Measurements from ENCODE around the gene PTAR1.
"Not testable (repeated sequence)": the region's sequence is repeated elsewhere in the genome, so short reads cannot be mapped to it uniquely, and the experiment has no call there.

PTAR1 gene

DNA sequence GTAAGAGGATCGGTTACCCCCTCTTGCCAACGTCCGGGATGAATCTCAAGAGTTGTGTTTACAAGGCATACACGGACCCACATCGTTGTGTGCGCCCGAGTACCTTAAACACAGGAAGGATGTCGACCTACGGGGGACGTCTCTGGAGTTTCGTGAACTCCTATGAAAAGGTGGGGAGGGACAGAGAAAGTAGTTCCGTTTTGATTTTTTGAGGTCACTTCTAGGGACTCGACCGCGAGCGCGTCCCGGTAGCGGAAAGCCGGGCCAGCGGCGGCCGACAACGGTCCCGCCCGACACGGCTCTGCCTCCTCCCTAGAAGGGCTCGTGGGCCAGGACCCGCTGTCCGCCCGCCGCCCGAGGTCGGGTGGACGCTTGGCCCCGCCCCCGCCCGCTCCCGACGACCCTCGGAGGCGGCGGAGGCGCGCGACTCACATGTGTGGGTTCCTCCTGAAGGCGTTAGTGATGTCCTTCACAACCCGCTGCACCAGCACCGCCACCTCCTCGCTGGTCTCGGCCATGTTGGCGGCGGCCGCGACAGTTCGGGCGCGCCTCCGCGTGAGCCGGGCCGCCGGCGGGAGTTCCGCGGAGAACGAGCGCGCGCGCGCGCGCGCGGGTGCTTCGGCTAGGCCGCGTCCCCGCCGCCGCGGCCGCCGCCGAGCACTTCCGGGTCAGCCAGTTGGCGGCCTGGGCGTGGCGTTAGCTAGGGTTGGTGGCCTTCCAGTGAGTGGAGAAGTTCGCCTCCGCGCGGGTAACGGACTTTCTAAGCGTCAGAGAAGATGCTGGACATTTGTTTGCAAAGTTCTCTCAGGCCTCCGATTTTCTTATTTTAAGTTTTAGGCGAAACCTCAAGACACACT is at the start of gene PTAR1:
Gene PTAR1 (minus strand): TSS at position 591 of the 857 bp plus-strand sequence. CDS start 73 bp downstream, at position 518.
- DNase-seq (peak; percentile 92), ATAC-seq (peak; percentile 94)

DNA sequence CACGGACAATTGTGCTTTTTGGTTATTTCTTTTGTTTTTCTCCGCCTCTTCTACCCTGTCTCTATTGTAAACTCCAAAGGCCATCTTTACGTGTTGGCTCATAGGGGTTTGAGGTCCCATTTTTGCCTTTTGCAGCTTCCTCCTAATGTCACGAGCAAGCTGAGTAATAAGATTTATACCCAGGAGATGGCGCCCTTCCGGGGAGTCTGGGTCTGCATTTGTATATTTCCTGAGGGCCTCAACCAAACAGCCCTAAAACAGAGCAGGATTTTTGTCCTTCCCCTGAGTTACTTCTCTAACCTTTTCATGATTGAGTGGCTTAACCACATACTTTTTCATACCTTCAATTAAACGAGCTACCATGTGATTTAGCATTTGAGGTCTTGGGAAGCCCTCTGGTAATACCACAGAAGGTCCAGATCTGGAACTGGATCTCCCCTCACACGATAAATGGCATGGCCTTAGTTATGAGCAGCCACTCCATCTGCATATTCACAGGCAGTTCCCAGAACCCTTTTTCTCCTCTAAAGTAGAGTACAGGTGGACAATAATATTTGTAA is 49.6 kb upstream of the PTAR1 start:
- DNase-seq (peak; percentile 35), ATAC-seq (no peak)

- ATAC-seq (no peak), DNase-seq (no peak)
Measured at GRCh38 chr9:69806627-69807026, 46.8 kb upstream of the PTAR1 start.

- DNase-seq (no peak), ATAC-seq (no peak)
Measured at GRCh38 chr9:69805962-69806515, 46.2 kb upstream of the PTAR1 start.

DNA sequence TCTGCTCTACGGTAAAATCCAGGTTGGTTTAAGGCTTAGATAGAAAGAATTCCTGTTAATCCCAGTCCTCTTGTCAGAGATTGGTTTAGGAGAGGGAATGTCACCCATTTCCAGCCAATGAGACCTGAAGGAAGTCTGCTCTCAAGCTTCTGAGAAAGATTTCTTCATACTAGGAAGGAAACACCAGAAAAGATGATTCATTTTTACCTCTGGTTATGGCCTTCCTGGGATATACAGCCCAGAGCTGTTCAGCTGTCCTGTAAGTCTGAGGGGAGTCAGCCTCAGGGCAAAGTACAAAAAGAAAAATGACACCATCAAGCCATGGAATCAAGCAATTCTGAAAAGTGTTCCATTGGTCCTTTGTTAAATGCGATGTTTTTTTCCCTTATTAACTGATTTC is 42.2 kb upstream of the PTAR1 start:
- ATAC-seq: no peak
- DNase-seq: no peak

- ATAC-seq, DNase-seq: not testable (repeated sequence)
Measured at GRCh38 chr9:69800027-69800426, 40.2 kb upstream of the PTAR1 start.

DNA sequence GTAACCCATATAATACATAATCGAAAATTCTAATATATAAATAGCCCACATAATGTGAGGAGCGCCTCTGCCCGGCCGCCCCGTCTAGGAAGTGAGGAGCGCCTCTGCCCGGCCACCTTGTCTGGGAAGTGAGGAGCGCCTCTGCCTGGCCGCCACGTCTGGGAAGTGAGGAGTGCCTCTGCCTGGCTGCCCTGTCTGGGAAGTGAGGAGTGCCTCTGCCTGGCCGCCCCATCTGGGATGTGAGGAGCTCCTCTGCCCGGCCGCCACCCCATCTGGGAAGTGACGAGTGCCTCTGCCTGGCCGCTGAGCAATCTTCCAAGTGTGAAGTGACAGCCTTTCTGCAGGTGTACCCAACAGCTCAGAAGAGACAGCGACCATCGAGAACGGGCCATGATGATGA is 39.7 kb upstream of the PTAR1 start:
- DNase-seq, ATAC-seq: not testable (repeated sequence)

DNA sequence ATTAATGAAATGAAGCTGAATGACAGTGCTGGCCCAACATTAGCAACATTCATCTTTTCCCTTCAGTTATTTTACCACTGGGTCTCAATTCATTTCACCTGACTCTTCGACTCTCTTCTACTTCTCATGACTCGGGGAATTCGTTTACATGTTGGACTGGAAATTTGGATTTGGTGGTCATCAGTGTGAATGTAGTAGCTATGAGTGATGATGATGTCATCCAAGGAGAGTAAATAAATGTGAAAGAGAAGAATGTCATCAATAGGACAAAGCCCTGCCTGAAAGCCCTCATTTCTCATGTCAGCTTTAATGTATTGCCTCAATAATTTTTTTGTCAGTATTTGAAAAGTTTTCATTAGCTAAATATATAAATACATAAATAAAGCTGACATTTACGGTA is 38.9 kb upstream of the PTAR1 start:
- DNase-seq (no peak), ATAC-seq (no peak)

- no peak for ATAC-seq
- no peak for DNase-seq
Measured at GRCh38 chr9:69797675-69798074, 37.9 kb upstream of the PTAR1 start.

DNA sequence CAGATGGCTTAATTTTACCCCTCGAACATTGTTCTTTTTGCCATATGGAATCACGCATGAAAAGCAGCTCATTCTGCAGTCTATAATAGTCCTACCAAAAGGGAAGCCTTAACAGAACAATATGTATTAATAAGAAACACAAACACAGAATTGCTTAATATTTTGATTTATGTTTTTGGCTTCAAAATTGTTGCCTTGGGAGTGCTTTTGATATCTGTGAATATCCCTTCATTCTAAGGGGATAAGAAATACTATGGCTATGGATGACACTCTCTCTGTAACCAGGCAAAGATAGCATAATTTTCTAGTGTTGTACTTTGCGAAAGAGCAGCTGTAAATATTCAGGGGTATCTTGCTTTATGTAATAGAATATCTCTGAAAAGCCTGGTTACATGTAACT is 34.5 kb upstream of the PTAR1 start:
- DNase-seq (no peak), ATAC-seq (no peak)

DNA sequence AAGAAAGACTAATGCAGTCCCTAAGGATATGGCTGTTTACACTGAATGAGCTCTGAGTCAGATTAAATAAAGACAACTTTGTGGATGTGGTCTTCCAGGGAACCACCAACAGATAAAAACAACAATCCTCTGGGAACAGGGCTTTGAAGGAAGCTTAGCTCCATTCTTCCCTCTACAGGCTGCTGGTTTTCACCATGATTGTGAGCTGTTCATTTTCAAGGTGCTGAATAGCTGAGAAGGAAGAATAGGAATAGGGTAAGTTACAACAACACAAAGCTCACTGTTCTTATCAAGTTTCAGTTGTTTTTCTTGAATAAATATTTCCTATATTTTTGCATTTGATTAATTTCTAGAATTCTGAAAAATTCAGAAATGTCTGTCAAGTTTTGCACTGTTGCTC is 25.9 kb upstream of the PTAR1 start:
- DNase-seq: no peak
- no peak for ATAC-seq

DNA sequence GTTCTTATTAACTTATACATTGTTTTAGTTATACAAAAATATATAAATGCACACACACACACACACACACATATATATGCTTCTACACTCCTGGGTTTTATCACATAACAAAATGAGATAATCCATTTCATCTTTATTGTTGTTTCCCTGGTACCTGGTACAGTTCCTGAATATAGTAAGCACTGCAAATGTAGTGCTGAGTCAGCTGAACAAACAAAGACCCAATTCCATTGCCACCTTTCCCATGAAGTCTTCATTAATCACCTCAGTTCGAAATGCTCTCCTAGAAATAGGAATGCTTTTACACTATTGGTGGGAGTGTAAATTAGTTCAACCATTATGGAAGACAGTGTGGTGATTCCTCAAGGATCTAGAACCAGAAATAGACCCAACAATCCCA is 13.4 kb upstream of the PTAR1 start:
- ATAC-seq (no peak), DNase-seq (no peak)

DNA sequence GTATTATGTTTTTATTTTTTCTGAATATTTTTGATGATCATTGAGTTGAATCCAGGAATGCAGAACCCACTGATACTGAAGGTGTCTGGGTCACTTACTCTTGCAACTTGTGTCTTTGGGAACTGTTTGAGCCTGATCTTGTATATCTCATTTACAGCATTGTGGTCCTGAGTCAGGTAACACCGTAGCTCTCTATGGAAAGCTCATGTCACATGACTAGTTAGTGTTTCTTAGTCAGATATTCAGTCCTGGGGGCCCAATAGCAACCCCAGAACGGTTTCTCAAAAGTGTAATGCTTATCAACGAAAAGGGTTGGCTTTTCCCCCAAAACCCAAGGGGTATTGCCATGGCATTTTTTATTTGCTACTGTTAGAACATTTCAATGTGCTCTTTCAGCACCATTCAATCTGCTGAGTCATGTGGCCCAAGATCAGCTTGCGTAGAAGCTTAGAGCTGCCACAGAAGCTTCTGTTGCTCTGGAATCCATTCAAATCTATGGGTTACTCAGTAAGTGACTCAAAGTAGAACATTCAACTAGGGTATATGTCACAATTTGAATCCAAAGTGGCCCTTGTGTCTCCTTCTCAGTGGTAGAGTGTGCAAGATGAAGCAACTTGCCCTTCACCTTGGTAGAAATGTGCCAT is 12.1 kb upstream of the PTAR1 start:
- ATAC-seq (no peak), DNase-seq (no peak)

- DNase-seq: no peak
- ATAC-seq: no peak
Measured at GRCh38 chr9:69768716-69769115, 8.9 kb upstream of the PTAR1 start.

- ATAC-seq: no peak
- DNase-seq: no peak
Measured at GRCh38 chr9:69768101-69768500, 8.3 kb upstream of the PTAR1 start.

- DNase-seq, ATAC-seq: not testable (repeated sequence)
Measured at GRCh38 chr9:69763862-69764261, 4.1 kb upstream of the PTAR1 start.

DNA sequence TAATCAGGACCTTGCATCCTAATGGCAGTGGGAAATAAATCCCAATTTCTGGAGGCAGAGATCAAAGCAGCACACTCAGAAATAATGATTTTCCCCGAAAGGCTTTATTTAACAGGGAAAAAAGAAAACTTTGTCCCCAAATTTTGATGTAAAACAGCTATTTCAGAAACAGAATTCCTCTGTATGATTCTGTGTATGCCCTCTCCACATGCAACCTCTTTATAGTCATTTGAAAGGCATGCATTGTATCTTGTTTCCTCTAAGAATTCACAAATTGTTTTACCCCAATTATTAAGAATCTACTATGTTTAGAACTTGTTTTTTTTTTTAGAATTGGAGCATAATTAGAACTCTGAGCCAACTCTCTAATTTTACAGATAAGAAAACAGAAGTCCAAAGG is 2.7 kb upstream of the PTAR1 start:
- ATAC-seq (no peak), DNase-seq (no peak)

DNA sequence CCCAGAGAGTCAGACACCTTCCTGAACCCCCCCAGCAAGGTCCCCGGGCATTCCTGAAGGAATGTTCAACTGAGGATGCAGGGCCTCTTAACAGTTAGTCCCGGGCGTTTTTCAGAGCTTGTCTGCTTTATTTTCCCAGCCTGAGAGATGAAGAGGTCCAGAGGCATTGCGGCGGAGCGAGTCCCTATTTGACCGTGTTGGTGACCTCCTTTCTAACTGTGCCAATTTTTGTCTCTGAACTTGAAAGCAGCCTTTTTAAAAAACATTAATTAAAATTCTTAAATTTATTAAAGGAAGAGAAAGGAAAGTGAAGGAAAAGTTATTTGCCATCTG is 433 bp upstream of the PTAR1 start:
- no peak for DNase-seq
- ATAC-seq: no peak

DNA sequence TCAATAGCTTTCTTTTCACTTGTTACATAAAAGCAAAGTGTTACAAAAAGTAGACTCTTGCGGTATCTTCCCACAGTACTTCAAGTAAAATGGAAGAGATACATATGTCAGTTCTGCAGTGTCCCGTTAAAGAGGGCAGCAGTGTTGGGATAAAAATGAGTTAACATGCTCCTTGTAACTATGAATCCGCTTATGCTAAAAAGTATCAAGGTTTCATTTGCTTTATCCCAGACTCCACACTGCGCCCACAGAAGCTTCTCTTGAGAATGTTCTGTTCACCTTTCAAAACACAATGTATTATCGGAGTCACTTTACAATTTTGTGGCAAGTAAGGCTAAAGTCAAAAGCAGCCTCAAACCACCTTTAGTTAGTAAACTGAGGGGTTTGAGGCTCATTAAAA is 790 bp downstream of the PTAR1 start:
- DNase-seq (no peak), ATAC-seq (no peak)

DNA sequence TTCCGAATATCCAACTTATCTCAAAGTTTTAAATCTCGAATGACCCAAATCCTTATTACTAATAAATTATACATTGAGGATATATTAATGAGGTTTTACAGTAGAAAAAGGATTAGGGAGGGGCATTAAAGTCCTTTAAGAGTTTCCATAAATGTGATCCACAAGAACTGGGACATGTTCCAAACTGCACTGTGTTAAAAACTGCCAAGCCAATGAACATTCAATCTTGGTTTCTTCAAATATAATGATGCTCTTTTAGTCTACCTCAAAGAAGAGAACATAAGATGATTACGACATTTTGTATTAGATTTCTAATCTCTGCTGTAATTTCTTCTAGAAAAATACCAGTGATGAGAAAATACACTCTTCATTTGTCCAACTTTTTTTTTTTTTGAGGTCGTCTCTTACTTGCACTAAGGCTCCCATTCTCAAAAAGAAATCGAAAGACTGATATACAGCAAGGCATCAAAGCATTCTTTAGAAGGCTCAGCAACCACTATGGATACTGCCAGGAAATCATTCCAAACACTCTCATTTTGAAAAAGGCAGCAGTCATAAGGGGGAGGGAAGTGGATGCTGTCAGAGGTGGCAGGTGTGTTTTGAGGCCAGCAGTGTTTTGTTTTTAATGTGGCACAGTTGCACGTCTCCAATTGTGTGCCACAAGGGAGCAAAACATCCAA is 1.7 kb downstream of the PTAR1 start:
- no peak for DNase-seq
- ATAC-seq: no peak

- DNase-seq (no peak), ATAC-seq (no peak)
Measured at GRCh38 chr9:69755205-69755604, 4.6 kb downstream of the PTAR1 start.

- no peak for ATAC-seq
- DNase-seq: no peak
Measured at GRCh38 chr9:69753830-69754229, 6.0 kb downstream of the PTAR1 start.

DNA sequence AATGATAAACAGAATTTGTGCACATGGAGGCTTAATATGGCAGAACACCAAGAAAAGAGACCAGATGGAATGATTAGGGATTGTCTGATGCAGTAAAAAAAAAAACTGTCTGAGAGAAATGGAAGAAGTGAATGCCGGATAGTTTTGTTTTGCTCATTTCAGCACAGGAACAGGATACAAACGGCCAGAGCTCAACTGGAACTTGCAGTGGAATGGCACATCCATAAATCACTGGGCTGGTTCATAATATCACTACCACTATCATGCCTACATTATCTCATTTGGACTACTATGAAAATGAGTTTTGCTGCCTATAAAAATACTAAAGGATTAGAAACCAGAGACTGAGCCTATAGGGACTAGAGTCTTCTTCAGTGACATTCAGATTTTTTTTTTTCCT is 9.7 kb downstream of the PTAR1 start:
- no peak for ATAC-seq
- no peak for DNase-seq
